HCT116 (cell line): Measurements from ENCODE around the gene CLEC2B. TPM values are rescaled to one million over a fixed set of nuclear protein-coding genes. Genes with fewer than 3 reads are reported as not detected.

Experiments
- ATAC-seq: fragments of 200-7000 bp; cut with Tn5 transposase; 2 replicates; pipeline ENCODE4 v1.9.1; 2020; ENCODE audit warnings: mild to moderate bottlenecking, moderate library complexity
- BruUV-seq: library from RNA; stranded (reverse); fragments of 400-500 nt; replicated peaks from 2 replicates; lab custom pipeline; 2021; lab: Mats Ljungman, UMichigan
- CTCF ChIA-PET: fragments of 300-600 bp; sonication (Branson Sonifier 250); formaldehyde crosslinking; loops from one replicate; lab custom pipeline; 2021; ENCODE audit warnings: antibody characterized with exemption; lab: Charles Lee
- POLR2A ChIA-PET: fragments of 300-600, 350-600 bp; sonication (Branson Sonifier 250); formaldehyde crosslinking; loops from one replicate; lab custom pipeline; 2021; ENCODE audit warnings: antibody characterized with exemption; lab: Charles Lee
- RAD21 ChIA-PET, 2 experiments: fragments of 300-600 bp; sonication (Branson Sonifier 250); formaldehyde crosslinking; loops; one replicate each; lab custom pipeline; 2023; ENCODE audit warnings: low total read pairs in 2 of 2; ENCODE audit not compliant: uncharacterized antibody in 2 of 2, unreplicated experiment in 2 of 2, low non-redundant PET in 1 of 2; lab: Charles Lee
- DNase-seq: peaks from one replicate; pipeline ENCODE4 v3.0.0-alpha.2; 2010; ENCODE audit warnings: low read depth, low spot score
- H2AFZ ChIP-seq: fragments of 200-600 bp; shearing (Covaris generic), sonication (generic); 2 replicates; pipeline ENCODE4 v1.6.1; 2017; ENCODE audit warnings: low read depth, mixed run types, mixed read lengths, antibody characterized with exemption, low read length; ENCODE audit not compliant: poor library complexity, severe bottlenecking
- H3K27ac ChIP-seq: 2 replicates; pipeline ENCODE4 v1.5.1; 2012; ENCODE audit warnings: low read depth, low read length
- H3K27me3 ChIP-seq: fragments of 200-600 bp; sonication (generic); 2 replicates; pipeline ENCODE4 v1.6.1; 2016; ENCODE audit warnings: mixed run types, low read length, mixed read lengths; ENCODE audit not compliant: insufficient read depth
- H3K36me3 ChIP-seq, 2 experiments: fragments of 200-500 bp in 1 of 2; fragments of 200-600 bp in 1 of 2; sonication (Bioruptor generic) in 1 of 2; sonication (generic) in 1 of 2; 2 replicates each; pipeline versions ENCODE4 v1.5.1 to v1.6.1; 2014 to 2016; ENCODE audit warnings: low read length in 2 of 2, inconsistent platforms in 1 of 2, mixed read lengths in 1 of 2, mixed run types in 1 of 2; ENCODE audit not compliant: insufficient read depth in 2 of 2, control insufficient read depth in 1 of 2
- H3K4me1 ChIP-seq, 2 experiments: fragments of 200-600 bp in 1 of 2; sonication (generic) in 1 of 2; 2 replicates each; pipeline versions ENCODE4 v1.5.1 to v1.6.1; 2012 to 2017; ENCODE audit warnings: low read length in 2 of 2, inconsistent platforms in 1 of 2, mild to moderate bottlenecking in 1 of 2, mixed read lengths in 1 of 2, mixed run types in 1 of 2, moderate library complexity in 1 of 2; ENCODE audit not compliant: insufficient read depth in 2 of 2, control insufficient read depth in 1 of 2
- H3K4me2 ChIP-seq: fragments of 200-600 bp; sonication (generic); 2 replicates; pipeline ENCODE4 v1.6.1; 2017; ENCODE audit warnings: mixed run types, low read length, mixed read lengths
- H3K4me3 ChIP-seq, 2 experiments: fragments of 200-600 bp in 1 of 2; sonication (generic) in 1 of 2; replicated peaks in 1 of 2; 2 replicates each; pipeline ENCODE4 v1.5.1; 2011 to 2016; ENCODE audit warnings: low read length in 2 of 2, control low read depth in 1 of 2, low read depth in 1 of 2, mild to moderate bottlenecking in 1 of 2, mixed read lengths in 1 of 2, mixed run types in 1 of 2
- H3K79me2 ChIP-seq: fragments of 200-600 bp; sonication (generic); 2 replicates; pipeline ENCODE4 v1.6.1; 2017; ENCODE audit warnings: mild to moderate bottlenecking, mixed run types, low read length, moderate library complexity, mixed read lengths; ENCODE audit not compliant: insufficient read depth
- H3K9ac ChIP-seq: fragments of 200-600 bp; sonication (generic); 2 replicates; pipeline ENCODE4 v1.6.1; 2016; ENCODE audit warnings: low read length, mixed read lengths
- H3K9me2 ChIP-seq: fragments of 200-600 bp; sonication (generic), shearing (Covaris generic); 2 replicates; pipeline ENCODE4 v1.6.1; 2017; ENCODE audit warnings: mixed run types, mild to moderate bottlenecking, moderate library complexity; ENCODE audit not compliant: insufficient read depth
- H3K9me3 ChIP-seq, 2 experiments: fragments of 200-500 bp in 1 of 2; fragments of 200-600 bp in 1 of 2; sonication (Bioruptor generic) in 1 of 2; sonication (generic) in 1 of 2; 2 replicates each; pipeline ENCODE4 v1.6.1; 2014 to 2017; ENCODE audit warnings: low read length in 2 of 2, mixed read lengths in 2 of 2, inconsistent platforms in 1 of 2, low read depth in 1 of 2, mild to moderate bottlenecking in 1 of 2, mixed run types in 1 of 2, moderate library complexity in 1 of 2; ENCODE audit not compliant: control insufficient read depth in 1 of 2, insufficient read depth in 1 of 2
- H4K20me1 ChIP-seq: fragments of 200-600 bp; sonication (generic), shearing (Covaris generic); 2 replicates; pipeline ENCODE4 v1.6.1; 2017; ENCODE audit warnings: mixed run types, mild to moderate bottlenecking, moderate library complexity; ENCODE audit not compliant: insufficient read depth
- CTCF ChIP-seq, 3 experiments: fragments of 200-600 bp in 1 of 3; sonication (generic) in 1 of 3; IDR thresholded peaks in 2 of 3; conservative IDR thresholded peaks in 1 of 3; 2 replicates each; pipeline ENCODE4 v1.5.1; 2012 to 2017; ENCODE audit warnings: low read depth in 2 of 3, low read length in 2 of 3, antibody characterized with exemption in 1 of 3, borderline replicate concordance in 1 of 3, control low read depth in 1 of 3, mild to moderate bottlenecking in 1 of 3, mixed read lengths in 1 of 3, mixed run types in 1 of 3, moderate library complexity in 1 of 3; ENCODE audit not compliant: insufficient read depth in 1 of 3
- EGR1 ChIP-seq: IDR thresholded peaks from 2 replicates; pipeline ENCODE4 v1.6.1; 2012; ENCODE audit warnings: low read depth
- ELF1 ChIP-seq: IDR thresholded peaks from 2 replicates; pipeline ENCODE4 v1.6.1; 2012; ENCODE audit warnings: low read depth, borderline replicate concordance
- EZH2 ChIP-seq: fragments of 200-600 bp; sonication (generic); IDR thresholded peaks from 2 replicates; pipeline ENCODE4 v1.6.1; 2017; ENCODE audit warnings: antibody characterized with exemption, mixed run types
- EZH2phosphoT487 ChIP-seq: fragments of 200-600 bp; IDR thresholded peaks from 2 replicates; pipeline ENCODE4 v1.6.1; 2018; ENCODE audit warnings: antibody characterized with exemption, borderline replicate concordance
- FOSL1 ChIP-seq: IDR thresholded peaks from 2 replicates; pipeline ENCODE4 v1.6.1; 2012; ENCODE audit warnings: low read depth
- JUND ChIP-seq: IDR thresholded peaks from 2 replicates; pipeline ENCODE4 v1.6.1; 2012
- MAX ChIP-seq: IDR thresholded peaks from 2 replicates; pipeline ENCODE4 v1.6.1; 2012
- POLR2A ChIP-seq: IDR thresholded peaks from 2 replicates; pipeline ENCODE4 v1.7.0; 2011; ENCODE audit warnings: borderline replicate concordance; ENCODE audit not compliant: insufficient read depth, insufficient read length; ENCODE audit errors: extremely low read depth
- POLR2AphosphoS5 ChIP-seq: IDR thresholded peaks from 2 replicates; pipeline ENCODE4 v1.6.1; 2011; ENCODE audit warnings: mild to moderate bottlenecking, low read depth, low read length, moderate library complexity
- RAD21 ChIP-seq: IDR thresholded peaks from 2 replicates; pipeline ENCODE4 v1.6.1; 2012; ENCODE audit warnings: low read depth, mild to moderate bottlenecking
- REST ChIP-seq: IDR thresholded peaks from 2 replicates; pipeline ENCODE4 v1.6.1; 2012; ENCODE audit warnings: low read depth
- SIN3A ChIP-seq: IDR thresholded peaks from 2 replicates; pipeline ENCODE4 v1.6.1; 2012; ENCODE audit warnings: low read depth
- SP1 ChIP-seq: IDR thresholded peaks from 2 replicates; pipeline ENCODE4 v1.6.1; 2012; ENCODE audit warnings: low read depth
- TCF7L2 ChIP-seq: IDR thresholded peaks from 2 replicates; pipeline ENCODE4 v1.7.0; 2011; ENCODE audit warnings: borderline replicate concordance, inconsistent platforms; ENCODE audit not compliant: insufficient read depth, insufficient read length; ENCODE audit errors: extremely low read depth
- ZFX ChIP-seq: fragments of 450-650 bp; IDR thresholded peaks from 2 replicates; pipeline ENCODE4 v1.6.1; 2017
- ZNF274 ChIP-seq: fragments of 200-500 bp; sonication (Bioruptor generic); IDR thresholded peaks from 2 replicates; pipeline ENCODE4 v1.6.1; 2014; ENCODE audit warnings: mild to moderate bottlenecking, low read depth, low read length, inconsistent platforms
- intact Hi-C: fragments of 100-400 bp; cut with micrococcal nuclease; formaldehyde crosslinking; loops from 2 replicates; pipeline ENCODE4 v1.10.0; 2022
- total RNA-seq: library from RNA; stranded (reverse); gene quantifications from one replicate; pipeline ENCODE4 v1.2.1, GENCODE V29; 2021; ENCODE audit not compliant: unreplicated experiment
- TF ChIP-seq, protein P1 (sequence below): IDR thresholded peaks from 2 replicates; pipeline ENCODE4 v1.6.1; 2012

Gene CLEC2B
- total RNA-seq, 1 experiment from 2014 or later, result not detected

- ChIA-PET POLR2A (no interaction called here), CTCF (no interaction called here), RAD21 (no interaction called here)
- Histone ChIP-seq H3K79me2 (no peaks in the 10 kb centered on the region), H3K9ac (no peak overlapping the region), H3K4me2 (no peak overlapping the region), H3K9me3 (no peaks in the 10 kb centered on the region), H3K9me2 (no peaks in the 10 kb centered on the region), H3K4me1 (no peaks in the 10 kb centered on the region), H3K36me3 (no peaks in the 10 kb centered on the region), H3K4me3 (no peak overlapping the region), H3K27me3 (peaks cover 68% of the 10 kb centered on the region), H3K27ac (no peak overlapping the region), H2AFZ (no peak overlapping the region), H4K20me1 (no peaks in the 10 kb centered on the region)
- DNase-seq, result no peak
- no TSS peak for BruUV-seq
- TF ChIP-seq TCF7L2 (no peak), ZNF274 (no peak), EZH2 (no peak), RAD21 (no peak), JUND (no peak), EGR1 (no peak), FOSL1 (no peak), ELF1 (no peak), EZH2phosphoT487 (no peak), POLR2AphosphoS5 (no peak), REST (no peak), SIN3A (no peak), ZFX (no peak), SP1 (no peak), MAX (no peak), POLR2A (no peak), CTCF (IDR thresholded peaks at IDR 0.05 in 2 of 3, conservative IDR thresholded peaks at IDR 0.05 in 1 of 3; ENCODE audit: borderline replicate concordance in 1 of 3, insufficient read depth in 1 of 3, low read depth in 2 of 3, low read length in 2 of 3) (no peak)
- TF ChIP-seq, protein P1, sequence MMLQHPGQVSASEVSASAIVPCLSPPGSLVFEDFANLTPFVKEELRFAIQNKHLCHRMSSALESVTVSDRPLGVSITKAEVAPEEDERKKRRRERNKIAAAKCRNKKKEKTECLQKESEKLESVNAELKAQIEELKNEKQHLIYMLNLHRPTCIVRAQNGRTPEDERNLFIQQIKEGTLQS, result no peak
- intact Hi-C loops, result no loop called here
- no peak for ATAC-seq
Measured at GRCh38 chr12:9820281-9820930, 48.7 kb downstream of the CLEC2B start.
